ENCODE measurements around the gene MFAP2. TPM values are rescaled to one million over a fixed set of nuclear protein-coding genes. Genes with fewer than 3 reads are reported as not detected.
A peak's percentile ranks its signal among the peaks of the same experiment; 100 is the strongest.

Gene MFAP2
- total and polyA plus RNA-seq, 7 experiments from 2014 or later: 0.76 TPM; not detected in 6

DNA sequence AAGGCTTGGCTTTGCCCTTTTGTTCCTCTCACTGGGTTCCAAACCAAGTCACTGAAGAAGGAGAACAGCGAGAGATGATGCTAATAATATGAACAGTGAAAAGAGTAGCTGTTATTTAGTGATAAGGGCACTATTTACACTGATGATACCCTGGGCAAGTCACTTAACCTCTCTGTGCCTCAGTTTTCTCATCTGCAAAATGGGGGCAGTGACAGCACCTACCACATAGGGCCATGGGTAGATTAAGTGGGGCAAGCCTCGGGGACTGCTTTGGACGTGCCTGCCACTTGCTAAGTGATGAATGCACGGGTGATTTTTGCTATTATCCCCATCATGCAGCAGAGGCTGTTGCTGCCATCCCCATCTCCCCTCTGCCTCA, 22.1 kb upstream of the MFAP2 start:
- ChIA-PET POLR2A (no interaction called here), CTCF (no interaction called here)
- ATAC-seq: no peak
- Histone ChIP-seq H3K9me3 (ENCODE audit: control insufficient read depth in 2 of 3, low read length in 3 of 3) (no peaks in the 10 kb centered on the region), H3K27ac (ENCODE audit: low read depth, low read length) (no peak overlapping the region), H3K4me1 (ENCODE audit: control insufficient read depth in 2 of 2, insufficient read depth in 2 of 2, low read length in 2 of 2) (no peaks in the 10 kb centered on the region), H3K36me3 (ENCODE audit: control insufficient read depth in 2 of 3, insufficient read depth in 3 of 3, low read length in 3 of 3) (peaks cover 0 to 74% (median 3%) of the 10 kb centered on the region in 3 experiments), H3K4me3 (ENCODE audit: low read length) (no peak overlapping the region), H3K27me3 (ENCODE audit: control insufficient read depth in 2 of 2, insufficient read depth in 2 of 2, low read length in 2 of 2) (no peaks in the 10 kb centered on the region)
- Mint-ChIP-seq H3K4me1 (peaks cover 0 to 1% (median 0%) of the 10 kb centered on the region in 7 donors), H3K27me3 (no peaks in the 10 kb centered on the region), H3K9me3 (no peaks in the 10 kb centered on the region), H3K27ac (no peak overlapping the region), H3K36me3 (peaks cover 4 to 39% (median 9%) of the 10 kb centered on the region in 5 donors), H3K4me3 (no peak overlapping the region)
- intact Hi-C loops (cut with micrococcal nuclease): no loop called here
- no peak for DNase-seq

DNA sequence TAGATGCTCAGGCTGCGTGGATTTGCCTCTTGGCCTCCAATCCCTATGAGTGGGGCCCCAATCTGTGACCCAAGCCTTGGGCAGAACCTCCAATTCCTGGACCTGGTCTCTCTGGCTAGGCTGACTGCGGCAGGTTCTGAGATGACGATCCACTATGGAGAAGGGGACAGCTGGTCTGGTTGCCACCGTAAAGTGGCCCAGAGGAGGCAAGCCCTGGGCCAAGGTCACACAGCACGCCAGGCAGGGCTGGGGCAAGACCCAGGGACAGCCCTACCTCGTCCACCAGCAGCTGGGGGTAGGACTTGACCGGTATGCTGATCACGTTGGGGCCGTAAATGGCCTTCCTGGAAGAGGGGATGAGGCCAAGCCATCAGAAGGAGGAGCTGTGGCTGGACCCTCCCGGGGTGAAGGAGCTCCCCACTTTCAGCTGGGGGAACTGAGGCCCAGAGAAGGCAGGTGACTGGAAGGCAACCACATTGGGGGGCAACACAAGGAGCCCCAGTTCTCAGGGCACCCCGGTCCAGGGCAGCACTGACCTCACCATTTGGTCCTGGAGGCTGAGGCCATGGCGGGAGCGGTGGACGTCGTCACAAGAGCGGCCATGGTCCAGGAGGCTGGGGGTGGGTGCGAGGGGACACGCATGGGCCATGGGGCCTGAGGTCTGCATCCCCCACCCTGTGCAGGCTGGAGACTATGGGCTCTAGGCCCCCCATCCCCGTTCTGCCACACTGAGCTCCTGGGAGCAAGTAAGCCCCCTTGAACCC, 21.5 kb upstream of the MFAP2 start:
- no peaks in the 10 kb centered on the region for H3K9me3 ChIP-seq (ENCODE audit: control insufficient read depth in 2 of 3, low read length in 3 of 3)
- H3K27ac Mint-ChIP-seq: no peak overlapping the region
- no peaks in the 10 kb centered on the region for H3K4me1 ChIP-seq (ENCODE audit: control insufficient read depth in 2 of 2, insufficient read depth in 2 of 2, low read length in 2 of 2)
- no peaks in the 10 kb centered on the region for H3K27me3 Mint-ChIP-seq
- no peak for ATAC-seq
- H3K4me3 ChIP-seq (ENCODE audit: low read length): no peak overlapping the region
- H3K4me1 Mint-ChIP-seq: peaks cover 0 to 1% (median 0%) of the 10 kb centered on the region in 7 donors
- peaks cover 4 to 42% (median 9%) of the 10 kb centered on the region in 5 donors for H3K36me3 Mint-ChIP-seq
- intact Hi-C loops (cut with micrococcal nuclease): no loop called here
- H3K9me3 Mint-ChIP-seq: no peaks in the 10 kb centered on the region
- peaks cover 0 to 74% (median 3%) of the 10 kb centered on the region in 3 experiments for H3K36me3 ChIP-seq (ENCODE audit: control insufficient read depth in 2 of 3, insufficient read depth in 3 of 3, low read length in 3 of 3)
- no peak overlapping the region for H3K27ac ChIP-seq (ENCODE audit: low read depth, low read length)
- no peak for DNase-seq
- H3K4me3 Mint-ChIP-seq: no peak overlapping the region
- no peaks in the 10 kb centered on the region for H3K27me3 ChIP-seq (ENCODE audit: control insufficient read depth in 2 of 2, insufficient read depth in 2 of 2, low read length in 2 of 2)
- ChIA-PET CTCF (no interaction called here), POLR2A (interaction anchor here (0.7 to 0.8 kb wide), 2 partner anchors 63 to 68 kb away, joined by 3 to 11 read pairs; no protein-coding TSS in a partner anchor)

DNA sequence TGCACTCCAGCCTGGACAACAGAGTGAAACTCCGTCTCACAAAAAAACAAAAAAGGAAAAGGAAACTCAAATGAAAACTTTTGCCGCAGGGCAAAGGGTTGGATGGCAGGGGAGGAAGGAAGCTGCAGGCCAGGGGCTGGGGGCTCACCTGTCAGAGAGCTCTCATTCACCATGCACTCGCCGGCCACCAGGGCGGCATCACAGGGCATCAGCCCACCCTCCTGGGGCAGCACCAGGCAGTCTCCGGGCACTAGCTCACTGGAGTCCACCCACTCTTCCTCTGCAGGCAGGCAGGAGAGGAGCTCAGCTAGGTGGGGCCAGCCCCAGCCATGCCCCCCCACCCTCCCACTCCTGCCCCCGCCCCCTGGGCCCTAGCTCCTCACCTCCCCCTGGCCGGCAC, 19.4 kb upstream of the MFAP2 start:
- Mint-ChIP-seq H3K4me3 (no peak overlapping the region), H3K9me3 (no peaks in the 10 kb centered on the region), H3K4me1 (peaks cover 0 to 1% (median 0%) of the 10 kb centered on the region in 7 donors), H3K27ac (peak overlapping the region in 1 of 9 donors; percentile 43), H3K27me3 (no peaks in the 10 kb centered on the region), H3K36me3 (peaks cover 5 to 56% (median 9%) of the 10 kb centered on the region in 5 donors)
- no peak for DNase-seq
- Histone ChIP-seq H3K9me3 (ENCODE audit: control insufficient read depth in 2 of 3, low read length in 3 of 3) (no peaks in the 10 kb centered on the region), H3K4me3 (ENCODE audit: low read length) (no peak overlapping the region), H3K27ac (ENCODE audit: low read depth, low read length) (no peak overlapping the region), H3K4me1 (ENCODE audit: control insufficient read depth in 2 of 2, insufficient read depth in 2 of 2, low read length in 2 of 2) (no peaks in the 10 kb centered on the region), H3K36me3 (ENCODE audit: control insufficient read depth in 2 of 3, insufficient read depth in 3 of 3, low read length in 3 of 3) (peaks cover 0 to 75% (median 3%) of the 10 kb centered on the region in 3 experiments), H3K27me3 (ENCODE audit: control insufficient read depth in 2 of 2, insufficient read depth in 2 of 2, low read length in 2 of 2) (no peaks in the 10 kb centered on the region)
- intact Hi-C loops (cut with micrococcal nuclease): no loop called here
- ChIA-PET CTCF (no interaction called here), POLR2A (interaction anchor here (1.3 kb wide), 1 partner anchor 8 kb away, joined by 3 read pairs; no protein-coding TSS in a partner anchor)
- no peak for ATAC-seq

DNA sequence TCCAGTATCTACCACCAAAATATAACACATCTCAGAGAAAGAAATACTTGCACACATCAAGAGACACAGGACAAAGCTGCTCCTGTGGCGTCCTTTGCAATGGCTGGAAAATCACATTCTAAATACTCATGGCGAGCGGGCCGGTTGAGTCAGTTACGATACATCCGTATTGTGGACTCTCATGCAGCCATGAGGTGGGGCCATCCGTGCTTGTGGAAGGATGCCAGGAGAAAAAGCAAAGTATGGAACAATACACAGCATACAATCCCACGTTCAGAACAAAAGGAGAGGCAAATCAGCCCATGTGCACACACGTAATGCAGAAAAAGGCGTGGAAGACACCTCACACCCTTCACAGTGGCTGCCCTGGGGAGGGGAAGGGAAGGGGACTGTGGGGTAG, 18.2 kb upstream of the MFAP2 start:
- peaks cover 0 to 68% (median 0%) of the 10 kb centered on the region in 3 experiments for H3K36me3 ChIP-seq (ENCODE audit: control insufficient read depth in 2 of 3, insufficient read depth in 3 of 3, low read length in 3 of 3)
- peaks cover 3 to 48% (median 5%) of the 10 kb centered on the region in 5 donors for H3K36me3 Mint-ChIP-seq
- no peaks in the 10 kb centered on the region for H3K4me1 ChIP-seq (ENCODE audit: control insufficient read depth in 2 of 2, insufficient read depth in 2 of 2, low read length in 2 of 2)
- H3K27me3 Mint-ChIP-seq: no peaks in the 10 kb centered on the region
- H3K27ac ChIP-seq (ENCODE audit: low read depth, low read length): no peak overlapping the region
- no peaks in the 10 kb centered on the region for H3K27me3 ChIP-seq (ENCODE audit: control insufficient read depth in 2 of 2, insufficient read depth in 2 of 2, low read length in 2 of 2)
- ChIA-PET POLR2A (interaction anchor here (1.3 kb wide), 1 partner anchor 10 kb away, joined by 3 read pairs; no protein-coding TSS in a partner anchor), CTCF (no interaction called here)
- H3K4me1 Mint-ChIP-seq: peaks cover 0 to 1% (median 0%) of the 10 kb centered on the region in 7 donors
- no peak for DNase-seq
- H3K4me3 Mint-ChIP-seq: no peak overlapping the region
- intact Hi-C loops (cut with micrococcal nuclease): no loop called here
- no peak overlapping the region for H3K4me3 ChIP-seq (ENCODE audit: low read length)
- no peak for ATAC-seq
- H3K9me3 Mint-ChIP-seq: no peaks in the 10 kb centered on the region
- H3K9me3 ChIP-seq (ENCODE audit: control insufficient read depth in 2 of 3, low read length in 3 of 3): no peaks in the 10 kb centered on the region
- H3K27ac Mint-ChIP-seq: no peak overlapping the region

GRCh38 chr1:16996845-16997244, 16.4 kb upstream of the MFAP2 start:
- Histone ChIP-seq H3K9me3 (ENCODE audit: control insufficient read depth in 2 of 3, low read length in 3 of 3) (no peaks in the 10 kb centered on the region), H3K4me1 (ENCODE audit: control insufficient read depth in 2 of 2, insufficient read depth in 2 of 2, low read length in 2 of 2) (no peaks in the 10 kb centered on the region), H3K27me3 (ENCODE audit: control insufficient read depth in 2 of 2, insufficient read depth in 2 of 2, low read length in 2 of 2) (no peaks in the 10 kb centered on the region), H3K27ac (ENCODE audit: low read depth, low read length) (no peak overlapping the region), H3K36me3 (ENCODE audit: control insufficient read depth in 2 of 3, insufficient read depth in 3 of 3, low read length in 3 of 3) (peaks cover 0 to 63% (median 0%) of the 10 kb centered on the region in 3 experiments), H3K4me3 (ENCODE audit: low read length) (no peak overlapping the region)
- POLR2A ChIA-PET: no interaction called here
- H3K4me1 Mint-ChIP-seq: peaks cover 0 to 1% (median 0%) of the 10 kb centered on the region in 7 donors
- intact Hi-C loops (cut with micrococcal nuclease): no loop called here
- DNase-seq (no peak), ATAC-seq (no peak)
- CTCF ChIA-PET: interaction anchor here (0.6 kb wide), 1 partner anchor 714 kb away, joined by 4 read pairs; no protein-coding TSS in a partner anchor
- H3K36me3 Mint-ChIP-seq: peaks cover 3 to 36% (median 5%) of the 10 kb centered on the region in 5 donors
- H3K4me3 Mint-ChIP-seq: no peak overlapping the region
- H3K9me3 Mint-ChIP-seq: no peaks in the 10 kb centered on the region
- no peaks in the 10 kb centered on the region for H3K27me3 Mint-ChIP-seq
- no peak overlapping the region for H3K27ac Mint-ChIP-seq

GRCh38 chr1:16993521-16994038, 13.2 kb upstream of the MFAP2 start:
- no peak for DNase-seq
- Mint-ChIP-seq H3K36me3 (peaks cover 0 to 37% (median 8%) of the 10 kb centered on the region in 5 donors), H3K27me3 (no peaks in the 10 kb centered on the region), H3K4me3 (no peak overlapping the region), H3K9me3 (no peaks in the 10 kb centered on the region), H3K4me1 (no peaks in the 10 kb centered on the region), H3K27ac (no peak overlapping the region)
- intact Hi-C loops (cut with micrococcal nuclease): no loop called here
- no peak for ATAC-seq
- CTCF ChIA-PET: no interaction called here
- H3K4me3 ChIP-seq (ENCODE audit: low read length): no peak overlapping the region
- POLR2A ChIA-PET: no interaction called here
- H3K27me3 ChIP-seq (ENCODE audit: control insufficient read depth in 2 of 2, insufficient read depth in 2 of 2, low read length in 2 of 2): no peaks in the 10 kb centered on the region
- H3K36me3 ChIP-seq (ENCODE audit: control insufficient read depth in 2 of 3, insufficient read depth in 3 of 3, low read length in 3 of 3): peaks cover 0 to 62% (median 0%) of the 10 kb centered on the region in 3 experiments
- no peak overlapping the region for H3K27ac ChIP-seq (ENCODE audit: low read depth, low read length)
- H3K4me1 ChIP-seq (ENCODE audit: control insufficient read depth in 2 of 2, insufficient read depth in 2 of 2, low read length in 2 of 2): no peaks in the 10 kb centered on the region
- H3K9me3 ChIP-seq (ENCODE audit: control insufficient read depth in 2 of 3, low read length in 3 of 3): no peaks in the 10 kb centered on the region
